GM06990 (cell line): Measurements from ENCODE around the gene KRTAP5-8.

Source experiments
- DNase-seq: peaks from one replicate; pipeline ENCODE4 v3.0.0-alpha.2; 2011; ENCODE audit not compliant: insufficient read length; ENCODE audit errors: extremely low read depth
- H3K27me3 ChIP-seq: replicated peaks from 2 replicates; pipeline ENCODE4 v1.6.0; 2011; ENCODE audit warnings: low read length; ENCODE audit not compliant: control insufficient read depth, insufficient read depth
- H3K36me3 ChIP-seq: 2 replicates; pipeline ENCODE4 v1.5.1; 2011; ENCODE audit warnings: low read length; ENCODE audit not compliant: control insufficient read depth, insufficient read depth
- H3K4me3 ChIP-seq: replicated peaks from 2 replicates; pipeline ENCODE4 v1.5.1; 2011; ENCODE audit warnings: low read depth, mild to moderate bottlenecking, control low read depth, low read length
- CTCF ChIP-seq: IDR thresholded peaks from 2 replicates; pipeline ENCODE4 v1.5.1; 2011; ENCODE audit warnings: low read length, control low read depth, mild to moderate bottlenecking, inconsistent platforms; ENCODE audit not compliant: insufficient read depth, poor library complexity, severe bottlenecking

Gene KRTAP5-8

DNA sequence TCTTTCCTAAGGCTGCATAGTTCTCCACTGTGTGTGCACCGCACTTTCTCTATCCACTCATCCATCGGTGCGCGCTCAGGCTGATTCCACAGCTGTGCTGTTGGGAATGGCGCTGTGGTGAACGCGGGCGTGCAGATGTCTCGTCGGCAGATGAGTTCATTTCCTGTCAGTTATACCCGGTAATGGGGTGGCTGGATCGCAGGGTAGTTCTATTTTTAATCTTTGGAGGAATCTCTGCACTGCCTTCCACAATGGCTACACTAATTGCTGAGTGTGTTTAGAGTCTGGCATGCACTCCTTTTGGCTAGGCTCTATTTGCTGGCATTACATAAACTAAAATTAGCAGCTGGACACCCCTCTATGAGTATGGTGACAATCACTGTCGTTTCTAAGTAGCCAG is 38.7 kb upstream of the KRTAP5-8 start:
- TF ChIP-seq CTCF, result no peak
- no peaks in the 10 kb centered on the region for H3K27me3 ChIP-seq
- H3K4me3 ChIP-seq, result no peak overlapping the region
- H3K36me3 ChIP-seq, result peaks cover 36% of the 10 kb centered on the region
- DNase-seq, result no peak

- H3K4me3 ChIP-seq, result no peak overlapping the region
- H3K36me3 ChIP-seq, result peaks cover 38% of the 10 kb centered on the region
- H3K27me3 ChIP-seq, result no peaks in the 10 kb centered on the region
- no peak for DNase-seq
- TF ChIP-seq CTCF, result no peak
Observed at GRCh38 chr11:71499546-71499945, 38.3 kb upstream of the KRTAP5-8 start.

DNA sequence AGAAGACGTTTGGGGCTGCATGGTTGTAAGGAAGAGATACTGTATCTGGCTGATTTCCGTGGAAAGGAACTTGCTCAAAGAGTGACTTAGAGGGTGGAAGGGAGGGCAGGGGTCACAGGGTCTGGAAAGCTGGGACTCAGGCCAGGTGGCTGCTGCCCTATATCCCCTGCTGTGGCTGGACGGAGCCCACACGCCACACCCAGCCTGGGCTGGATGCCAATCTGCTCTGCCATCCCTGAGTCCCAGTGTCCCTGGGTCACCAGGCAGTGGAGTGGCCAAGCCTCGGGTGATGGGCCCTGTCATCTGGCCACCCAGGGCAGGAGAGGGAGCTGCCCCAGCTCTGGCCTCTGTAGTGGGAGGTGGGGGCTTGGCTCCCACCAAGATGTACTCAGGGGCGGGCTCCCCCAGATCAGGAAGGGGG is 37.2 kb upstream of the KRTAP5-8 start:
- H3K36me3 ChIP-seq, result peaks cover 35% of the 10 kb centered on the region
- H3K4me3 ChIP-seq, result no peak overlapping the region
- no peak for DNase-seq
- no peak for TF ChIP-seq CTCF
- H3K27me3 ChIP-seq, result no peaks in the 10 kb centered on the region

DNA sequence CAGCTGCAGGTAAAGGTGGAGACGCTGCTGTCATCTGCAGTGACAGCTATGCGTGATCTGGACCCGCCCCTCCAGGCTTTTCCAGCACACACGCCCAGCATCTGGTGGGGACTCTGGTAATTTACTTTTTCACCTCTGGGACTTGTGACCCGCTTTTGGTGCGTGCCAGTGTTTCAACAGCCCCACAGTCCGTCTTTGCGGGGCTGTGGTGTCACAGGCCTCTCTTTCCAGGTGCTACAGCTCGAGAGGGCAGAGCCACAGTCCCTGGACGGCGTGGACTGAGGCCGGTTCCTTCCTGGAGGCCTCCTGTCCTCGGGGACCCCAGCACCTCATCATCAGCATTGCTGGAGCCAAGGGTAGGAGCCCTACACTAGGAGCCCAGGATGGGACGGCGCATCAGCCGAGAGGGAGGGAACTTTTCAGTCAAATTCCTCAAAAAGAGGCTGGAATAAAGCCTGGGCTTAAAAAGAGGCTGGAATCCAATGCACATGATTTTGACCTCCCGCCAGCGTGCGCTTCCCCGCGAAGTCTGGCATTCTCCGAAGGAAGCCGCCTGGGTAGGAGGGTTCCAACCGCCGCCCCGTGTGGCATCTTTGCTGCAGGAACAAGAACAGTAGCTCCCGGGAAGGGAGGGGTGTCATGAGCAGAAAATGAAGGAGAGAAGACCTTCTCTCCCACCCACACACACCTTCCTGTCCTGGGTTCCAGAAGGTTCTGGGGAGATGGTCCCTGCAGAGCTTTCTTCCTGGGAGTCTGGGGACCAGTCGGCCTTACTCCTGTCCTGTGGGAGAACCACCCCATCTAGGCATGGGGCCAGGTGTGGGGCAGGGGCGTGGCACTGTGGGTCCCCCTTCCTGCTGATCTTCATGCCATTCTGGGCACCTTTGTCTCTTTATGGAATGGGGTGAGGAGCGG is 36.5 kb upstream of the KRTAP5-8 start:
- no peak for DNase-seq
- no peak for TF ChIP-seq CTCF
- Histone ChIP-seq H3K4me3 (no peak overlapping the region), H3K36me3 (peaks cover 31% of the 10 kb centered on the region), H3K27me3 (no peaks in the 10 kb centered on the region)

DNA sequence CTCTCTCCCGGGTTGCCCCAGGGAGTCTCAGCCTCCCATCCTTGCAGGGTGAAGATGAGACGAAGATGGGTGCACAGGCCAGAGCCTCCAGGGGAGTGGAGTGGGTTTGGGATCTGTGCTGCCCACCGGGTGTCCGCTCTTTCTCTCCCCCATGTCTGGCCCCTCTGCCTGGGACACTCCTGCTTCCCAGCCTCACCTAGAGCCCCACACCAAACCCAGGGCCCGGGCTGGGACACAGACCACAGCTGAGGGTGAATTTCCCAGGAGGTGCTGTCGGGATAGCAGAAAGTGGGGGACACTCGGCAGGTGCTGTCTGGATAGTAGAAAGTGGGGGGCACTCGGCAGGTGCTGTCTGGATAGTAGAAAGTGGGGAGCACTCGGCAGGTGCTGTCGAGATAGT is 35.8 kb upstream of the KRTAP5-8 start:
- H3K36me3 ChIP-seq, result peaks cover 26% of the 10 kb centered on the region
- TF ChIP-seq CTCF, result no peak
- no peaks in the 10 kb centered on the region for H3K27me3 ChIP-seq
- no peak overlapping the region for H3K4me3 ChIP-seq
- DNase-seq, result no peak
